Activated naive CD8-positive, alpha-beta T cell treated with anti-CD3 and anti-CD28 coated beads, Interleukin-2, amount 50 U/mL, for 24 hours (primary cell): ENCODE measurements around the gene NLRP3.
"Not testable (repeated sequence)": the region's sequence is repeated elsewhere in the genome, so short reads cannot be mapped to it uniquely, and the experiment has no call there.

ENCODE experiments used
- ATAC-seq: fragments of 150-1000 bp; cut with Tn5 transposase; one replicate; pipeline ENCODE4 v1.10.0; 2021
- DNase-seq: peaks from one replicate; pipeline ENCODE4 v3.0.0; 2021
- H3K27ac Mint-ChIP-seq: one replicate; pipeline ENCODE4 v1.8.0; 2021; ENCODE audit warnings: mild to moderate bottlenecking, mixed read lengths
- H3K27me3 Mint-ChIP-seq: one replicate; pipeline ENCODE4 v1.8.0; 2021; ENCODE audit warnings: mixed read lengths
- H3K36me3 Mint-ChIP-seq: one replicate; pipeline ENCODE4 v1.8.0; 2021; ENCODE audit warnings: low read depth, mixed read lengths
- H3K4me1 Mint-ChIP-seq: one replicate; pipeline ENCODE4 v1.8.0; 2021; ENCODE audit warnings: mixed read lengths
- H3K4me3 Mint-ChIP-seq: one replicate; pipeline ENCODE4 v1.8.0; 2021; ENCODE audit warnings: mild to moderate bottlenecking, moderate library complexity, mixed read lengths
- H3K9me3 Mint-ChIP-seq: one replicate; pipeline ENCODE4 v1.8.0; 2021; ENCODE audit warnings: mixed read lengths

The NLRP3 gene

GRCh38 chr1:247378334-247379073, 37.5 kb upstream of the NLRP3 start:
- no peak overlapping the region for H3K27ac Mint-ChIP-seq
- H3K4me1 Mint-ChIP-seq, result peaks cover 2% of the 10 kb centered on the region
- H3K36me3 Mint-ChIP-seq, result no peaks in the 10 kb centered on the region
- no peak for DNase-seq
- H3K27me3 Mint-ChIP-seq, result peaks cover 3% of the 10 kb centered on the region
- no peak overlapping the region for H3K4me3 Mint-ChIP-seq
- ATAC-seq, result no peak
- H3K9me3 Mint-ChIP-seq, result no peaks in the 10 kb centered on the region

- Mint-ChIP-seq H3K4me1 (peaks cover 20% of the 10 kb centered on the region), H3K4me3 (no peak overlapping the region), H3K36me3 (no peaks in the 10 kb centered on the region), H3K27me3 (no peaks in the 10 kb centered on the region), H3K9me3 (no peaks in the 10 kb centered on the region), H3K27ac (no peak overlapping the region)
- DNase-seq, result no peak
- ATAC-seq, result no peak
These were observed 30.7 kb upstream of the NLRP3 start for GRCh38 chr1:247385283-247385682.

GRCh38 chr1:247386217-247386616, 29.8 kb upstream of the NLRP3 start:
- no peak for ATAC-seq
- H3K4me3 Mint-ChIP-seq, result no peak overlapping the region
- no peaks in the 10 kb centered on the region for H3K27me3 Mint-ChIP-seq
- DNase-seq, result no peak
- H3K36me3 Mint-ChIP-seq, result no peaks in the 10 kb centered on the region
- H3K4me1 Mint-ChIP-seq, result peaks cover 27% of the 10 kb centered on the region
- H3K9me3 Mint-ChIP-seq, result no peaks in the 10 kb centered on the region
- H3K27ac Mint-ChIP-seq, result no peak overlapping the region

- H3K9me3 Mint-ChIP-seq, result no peaks in the 10 kb centered on the region
- no peak overlapping the region for H3K27ac Mint-ChIP-seq
- peaks cover 29% of the 10 kb centered on the region for H3K4me1 Mint-ChIP-seq
- H3K36me3 Mint-ChIP-seq, result no peaks in the 10 kb centered on the region
- ATAC-seq, result no peak
- DNase-seq, result no peak
- H3K4me3 Mint-ChIP-seq, result no peak overlapping the region
- no peaks in the 10 kb centered on the region for H3K27me3 Mint-ChIP-seq
These were observed 29.3 kb upstream of the NLRP3 start for GRCh38 chr1:247386687-247387086.

- H3K27ac Mint-ChIP-seq, result no peak overlapping the region
- H3K9me3 Mint-ChIP-seq, result no peaks in the 10 kb centered on the region
- no peaks in the 10 kb centered on the region for H3K36me3 Mint-ChIP-seq
- no peaks in the 10 kb centered on the region for H3K27me3 Mint-ChIP-seq
- DNase-seq (no peak), ATAC-seq (no peak)
- H3K4me1 Mint-ChIP-seq, result peaks cover 31% of the 10 kb centered on the region
- no peak overlapping the region for H3K4me3 Mint-ChIP-seq
These were observed 28.9 kb upstream of the NLRP3 start for GRCh38 chr1:247387096-247387495.

GRCh38 chr1:247387565-247387964, 28.4 kb upstream of the NLRP3 start:
- Mint-ChIP-seq H3K36me3 (no peaks in the 10 kb centered on the region), H3K9me3 (no peaks in the 10 kb centered on the region), H3K4me3 (no peak overlapping the region), H3K4me1 (peaks cover 31% of the 10 kb centered on the region), H3K27me3 (no peaks in the 10 kb centered on the region), H3K27ac (no peak overlapping the region)
- no peak for ATAC-seq
- DNase-seq, result no peak

- H3K27me3 Mint-ChIP-seq, result no peaks in the 10 kb centered on the region
- peaks cover 23% of the 10 kb centered on the region for H3K4me1 Mint-ChIP-seq
- H3K9me3 Mint-ChIP-seq, result no peaks in the 10 kb centered on the region
- H3K4me3 Mint-ChIP-seq, result peak overlapping the region; percentile 35
- H3K27ac Mint-ChIP-seq, result peak overlapping the region; percentile 17
- peak; percentile 100 for ATAC-seq
- DNase-seq, result peak; percentile 85
- no peaks in the 10 kb centered on the region for H3K36me3 Mint-ChIP-seq
These were observed 25.7 kb upstream of the NLRP3 start for GRCh38 chr1:247390116-247390791.

- DNase-seq, result no peak
- Mint-ChIP-seq H3K27me3 (no peaks in the 10 kb centered on the region), H3K9me3 (no peaks in the 10 kb centered on the region), H3K4me3 (no peak overlapping the region), H3K27ac (no peak overlapping the region), H3K36me3 (no peaks in the 10 kb centered on the region), H3K4me1 (peaks cover 22% of the 10 kb centered on the region)
- ATAC-seq, result no peak
These were observed 25.0 kb upstream of the NLRP3 start for GRCh38 chr1:247390996-247391395.

- H3K4me1 Mint-ChIP-seq, result peaks cover 18% of the 10 kb centered on the region
- no peaks in the 10 kb centered on the region for H3K36me3 Mint-ChIP-seq
- H3K9me3 Mint-ChIP-seq, result no peaks in the 10 kb centered on the region
- no peaks in the 10 kb centered on the region for H3K27me3 Mint-ChIP-seq
- H3K4me3 Mint-ChIP-seq, result no peak overlapping the region
- ATAC-seq, result no peak
- DNase-seq, result no peak
- no peak overlapping the region for H3K27ac Mint-ChIP-seq
These were observed 23.9 kb upstream of the NLRP3 start for GRCh38 chr1:247392088-247392487.

- not testable (repeated sequence) for DNase-seq, H3K27ac Mint-ChIP-seq, H3K9me3 Mint-ChIP-seq, H3K4me3 Mint-ChIP-seq, H3K27me3 Mint-ChIP-seq, ATAC-seq, H3K36me3 Mint-ChIP-seq
- peaks cover 13% of the 10 kb centered on the region for H3K4me1 Mint-ChIP-seq
These were observed 20.9 kb upstream of the NLRP3 start for GRCh38 chr1:247395075-247395474.

GRCh38 chr1:247400685-247401084, 15.3 kb upstream of the NLRP3 start:
- DNase-seq, result no peak
- Mint-ChIP-seq H3K4me3 (no peak overlapping the region), H3K27me3 (peaks cover 11% of the 10 kb centered on the region), H3K36me3 (no peaks in the 10 kb centered on the region), H3K9me3 (peaks cover 3% of the 10 kb centered on the region), H3K27ac (no peak overlapping the region), H3K4me1 (peaks cover 3% of the 10 kb centered on the region)
- no peak for ATAC-seq

GRCh38 chr1:247401310-247402119, 14.5 kb upstream of the NLRP3 start:
- H3K27me3 Mint-ChIP-seq, result peaks cover 11% of the 10 kb centered on the region
- H3K9me3 Mint-ChIP-seq, result peaks cover 3% of the 10 kb centered on the region
- peaks cover 7% of the 10 kb centered on the region for H3K4me1 Mint-ChIP-seq
- ATAC-seq (no peak), DNase-seq (no peak)
- H3K4me3 Mint-ChIP-seq, result no peak overlapping the region
- H3K27ac Mint-ChIP-seq, result no peak overlapping the region
- no peaks in the 10 kb centered on the region for H3K36me3 Mint-ChIP-seq

- Mint-ChIP-seq H3K4me3 (no peak overlapping the region), H3K36me3 (no peaks in the 10 kb centered on the region), H3K9me3 (peaks cover 3% of the 10 kb centered on the region), H3K27me3 (peaks cover 11% of the 10 kb centered on the region), H3K4me1 (peaks cover 13% of the 10 kb centered on the region), H3K27ac (no peak overlapping the region)
- DNase-seq, result no peak
- no peak for ATAC-seq
These were observed 13.8 kb upstream of the NLRP3 start for GRCh38 chr1:247402120-247402675.

- DNase-seq (no peak), ATAC-seq (no peak)
- H3K4me1 Mint-ChIP-seq, result peaks cover 44% of the 10 kb centered on the region
- H3K36me3 Mint-ChIP-seq, result no peaks in the 10 kb centered on the region
- H3K27me3 Mint-ChIP-seq, result no peaks in the 10 kb centered on the region
- H3K4me3 Mint-ChIP-seq, result no peak overlapping the region
- no peak overlapping the region for H3K27ac Mint-ChIP-seq
- H3K9me3 Mint-ChIP-seq, result no peaks in the 10 kb centered on the region
These were observed 9.8 kb upstream of the NLRP3 start for GRCh38 chr1:247406014-247406656.
